ENCODE results near the gene FADS2.

- no peak for TF ChIP-seq CTCF (optimal IDR thresholded peaks at IDR 0.05 in 1 of 3, IDR thresholded peaks at IDR 0.05 in 1 of 3, conservative IDR thresholded peaks at IDR 0.05 in 1 of 3; ENCODE audit: extremely low read depth in 1 of 3, insufficient read depth in 2 of 3, low read length in 3 of 3)
- no peak for TF ChIP-seq EZH2 (IDR thresholded peaks at IDR 0.05; ENCODE audit: low read length)
Observed at GRCh38 chr11:61837411-61838005, 9.4 kb downstream of the FADS2 start.
